Activated naive CD8-positive, alpha-beta T cell treated with anti-CD3 and anti-CD28 coated beads, Interleukin-2, amount 10 ng/mL, durations not matched to agents 7 days and 5 days (primary cell): ENCODE data around the gene RPS6KA5. TPM values are rescaled to one million over a fixed set of nuclear protein-coding genes. Genes with fewer than 3 reads are reported as not detected.
A peak's percentile ranks its signal among the peaks of the same experiment; 100 is the strongest.
"Not testable (repeated sequence)": the region's sequence is repeated elsewhere in the genome, so short reads cannot be mapped to it uniquely, and the experiment has no call there.

Experiments
- ATAC-seq: fragments of 150-1000 bp; cut with Tn5 transposase; one replicate; pipeline ENCODE4 v1.10.0; 2021; ENCODE audit warnings: low read depth, moderate library complexity
- POLR2A ChIA-PET: fragments of 350-600 bp; sonication (Branson Sonifier 250); formaldehyde crosslinking; loops from one replicate; lab custom pipeline; 2021; ENCODE audit warnings: antibody characterized with exemption; lab: Charles Lee
- DNase-seq: peaks from one replicate; pipeline ENCODE4 v3.0.0; 2021
- H3K27ac Mint-ChIP-seq: one replicate; pipeline ENCODE4 v1.8.0; 2022; ENCODE audit warnings: mild to moderate bottlenecking, mixed read lengths
- H3K27me3 Mint-ChIP-seq: one replicate; pipeline ENCODE4 v1.8.0; 2022; ENCODE audit warnings: mild to moderate bottlenecking, moderate library complexity, mixed read lengths
- H3K36me3 Mint-ChIP-seq: one replicate; pipeline ENCODE4 v1.8.0; 2021; ENCODE audit warnings: mild to moderate bottlenecking, mixed read lengths
- H3K4me1 Mint-ChIP-seq: one replicate; pipeline ENCODE4 v1.8.0; 2021; ENCODE audit warnings: mixed read lengths
- H3K4me3 Mint-ChIP-seq: one replicate; pipeline ENCODE4 v1.8.0; 2022; ENCODE audit warnings: mild to moderate bottlenecking, moderate library complexity, mixed read lengths
- H3K9me3 Mint-ChIP-seq: one replicate; pipeline ENCODE4 v1.8.0; 2021; ENCODE audit warnings: mixed read lengths
- total RNA-seq, 2 experiments: library from RNA; stranded (reverse); gene quantifications; one replicate each; pipeline ENCODE4 v1.2.3, GENCODE V29; 2021

The RPS6KA5 gene
- total RNA-seq, 2 experiments from 2014 or later, result 45.3 to 48.1 TPM

DNA sequence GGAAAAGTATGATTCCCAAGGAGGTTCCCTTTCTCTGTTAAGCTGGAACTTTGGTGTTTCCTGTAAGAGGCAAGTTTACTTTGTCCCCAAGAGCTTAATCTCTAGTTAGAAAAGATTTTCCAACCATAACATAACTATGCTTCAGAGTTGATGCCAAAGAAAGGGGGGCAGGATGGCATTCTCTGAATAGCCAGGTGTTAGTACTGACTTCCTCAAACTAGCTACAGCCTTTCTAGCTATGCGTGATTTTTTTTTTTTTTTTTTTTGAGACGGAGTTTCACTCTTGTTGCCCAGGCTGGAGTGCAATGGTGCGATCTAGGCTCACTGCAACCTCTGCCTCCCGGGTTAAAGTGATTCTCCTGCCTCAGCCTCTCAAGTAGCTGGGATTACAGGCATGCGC lies 204.3 kb downstream of the RPS6KA5 start:
- H3K36me3 Mint-ChIP-seq, ATAC-seq, POLR2A ChIA-PET, H3K27ac Mint-ChIP-seq, H3K4me1 Mint-ChIP-seq, DNase-seq, H3K27me3 Mint-ChIP-seq, H3K9me3 Mint-ChIP-seq, H3K4me3 Mint-ChIP-seq: not testable (repeated sequence)

DNA sequence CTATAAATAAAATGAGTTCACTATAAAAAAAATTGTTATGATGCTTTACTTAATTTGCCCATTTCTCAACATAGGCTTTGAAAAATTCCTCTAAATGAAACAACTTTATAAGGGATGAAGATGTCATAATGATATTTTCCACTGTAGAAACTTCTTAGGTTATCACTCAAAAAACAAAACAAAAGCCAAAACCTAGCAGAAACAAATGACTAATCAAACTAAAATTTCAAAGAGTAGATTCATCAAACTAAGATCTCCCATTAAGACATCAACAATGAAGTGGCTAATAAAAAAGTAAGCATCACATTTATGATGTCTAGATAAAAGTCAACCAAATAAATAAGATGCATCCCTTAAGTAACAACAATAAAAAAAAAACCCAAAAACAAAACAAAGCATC lies 207.3 kb downstream of the RPS6KA5 start:
- Mint-ChIP-seq H3K9me3 (no peaks in the 10 kb centered on the region), H3K4me3 (no peak overlapping the region), H3K36me3 (peaks cover 8% of the 10 kb centered on the region), H3K4me1 (no peaks in the 10 kb centered on the region), H3K27me3 (no peaks in the 10 kb centered on the region), H3K27ac (no peak overlapping the region)
- DNase-seq, result no peak
- POLR2A ChIA-PET, result no interaction called here
- no peak for ATAC-seq

DNA sequence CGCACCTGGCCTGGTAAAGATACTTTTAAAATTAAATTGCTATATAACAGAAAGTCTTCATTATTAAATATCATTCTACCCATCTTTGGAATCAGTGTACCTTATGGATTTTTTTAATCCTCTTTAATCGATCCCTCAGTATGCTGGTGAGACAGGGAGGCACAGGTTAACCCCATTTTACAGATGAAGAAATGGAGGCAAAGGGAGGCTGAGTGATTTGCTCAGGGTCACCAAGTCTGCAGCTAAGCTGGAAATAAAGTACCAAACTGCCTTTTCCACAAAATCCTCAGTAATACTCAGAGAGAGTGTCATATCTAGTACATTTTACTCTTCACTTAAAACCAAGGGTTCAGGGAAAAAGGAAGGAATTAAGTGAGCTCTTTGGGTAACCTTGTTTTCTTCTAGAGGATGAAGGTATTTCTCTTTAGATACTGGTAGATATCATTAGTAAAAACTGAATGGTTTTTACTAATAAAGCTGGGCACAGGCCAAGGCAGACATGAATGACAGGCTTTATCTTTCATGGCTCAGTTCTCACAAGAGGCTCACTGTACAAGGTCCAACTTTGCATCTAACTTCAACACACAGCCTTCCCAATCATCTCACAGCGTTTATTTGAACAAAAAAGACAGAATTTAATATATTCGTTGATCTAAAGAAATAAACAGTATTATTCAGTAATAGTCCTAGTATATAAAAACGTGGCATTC lies 209.0 kb downstream of the RPS6KA5 start:
- DNase-seq, result no peak
- Mint-ChIP-seq H3K4me3 (no peak overlapping the region), H3K27ac (no peak overlapping the region), H3K9me3 (no peaks in the 10 kb centered on the region), H3K4me1 (no peaks in the 10 kb centered on the region), H3K36me3 (peaks cover 10% of the 10 kb centered on the region), H3K27me3 (no peaks in the 10 kb centered on the region)
- no peak for ATAC-seq
- POLR2A ChIA-PET, result no interaction called here

DNA sequence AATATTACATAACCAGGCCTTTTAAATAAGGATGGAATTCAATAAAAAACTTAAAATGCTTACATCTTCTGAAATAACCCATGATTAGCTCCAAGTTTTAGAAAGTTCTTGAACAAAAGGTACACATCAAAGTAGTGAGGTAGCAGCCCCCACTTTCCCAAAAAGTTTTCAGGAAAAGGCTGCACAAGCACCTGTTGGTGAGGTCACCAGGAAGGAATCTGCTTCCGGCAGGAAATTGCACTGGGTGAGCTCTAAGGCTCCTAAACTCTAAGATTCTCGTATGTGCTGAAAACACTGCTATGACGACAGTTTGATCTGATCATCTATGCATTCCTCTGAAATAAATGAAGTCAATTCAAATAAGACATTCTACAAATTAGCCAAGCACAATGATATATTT lies 210.0 kb downstream of the RPS6KA5 start:
- H3K27me3 Mint-ChIP-seq, result no peaks in the 10 kb centered on the region
- H3K27ac Mint-ChIP-seq, result no peak overlapping the region
- no peak for ATAC-seq
- no peaks in the 10 kb centered on the region for H3K9me3 Mint-ChIP-seq
- H3K4me3 Mint-ChIP-seq, result no peak overlapping the region
- no peak for DNase-seq
- H3K36me3 Mint-ChIP-seq, result peaks cover 16% of the 10 kb centered on the region
- no peaks in the 10 kb centered on the region for H3K4me1 Mint-ChIP-seq
- POLR2A ChIA-PET, result no interaction called here

- Mint-ChIP-seq H3K27ac (no peak overlapping the region), H3K4me1 (no peaks in the 10 kb centered on the region), H3K36me3 (peaks cover 16% of the 10 kb centered on the region), H3K9me3 (no peaks in the 10 kb centered on the region), H3K27me3 (no peaks in the 10 kb centered on the region), H3K4me3 (no peak overlapping the region)
- ATAC-seq (no peak), DNase-seq (no peak)
- POLR2A ChIA-PET, result no interaction called here
These were observed 210.5 kb downstream of the RPS6KA5 start for GRCh38 chr14:90849787-90850444.

DNA sequence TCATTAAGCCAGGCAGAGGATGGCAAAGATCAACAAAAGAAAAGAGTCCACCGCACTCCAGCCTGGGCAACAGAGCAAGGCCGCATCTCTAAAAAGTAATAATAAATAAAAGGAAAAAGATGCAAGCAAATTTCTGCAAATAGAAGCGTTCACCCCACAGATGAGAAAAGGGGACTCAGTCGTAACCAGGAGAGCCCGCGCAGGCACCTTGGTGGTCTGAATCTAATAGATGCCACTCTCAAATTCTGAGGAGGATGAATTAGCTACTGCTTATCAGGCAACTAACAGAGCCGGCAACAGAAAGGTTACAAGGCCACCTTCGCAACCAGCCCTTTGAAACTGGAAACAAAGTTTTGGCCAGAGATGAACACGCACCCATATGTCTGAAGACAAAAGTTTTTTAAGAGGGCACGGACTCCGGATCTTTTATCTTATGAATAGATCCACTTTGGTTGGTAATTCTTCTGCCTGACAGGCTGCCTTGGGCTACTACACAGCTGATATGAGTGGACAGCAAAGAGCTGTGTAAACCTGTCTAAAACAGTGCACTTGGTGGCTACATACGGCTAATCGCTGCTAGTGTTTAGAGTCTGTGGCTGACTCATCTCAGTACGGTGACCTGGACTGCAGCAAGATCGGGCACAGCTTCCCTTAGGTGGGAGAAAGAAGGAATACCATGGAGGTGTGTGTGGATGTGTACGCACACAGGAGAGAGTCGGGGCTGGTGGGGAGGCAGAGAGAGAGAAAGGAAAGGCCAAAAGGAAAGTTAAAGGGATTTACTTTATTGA lies 211.3 kb downstream of the RPS6KA5 start:
- no peak overlapping the region for H3K4me3 Mint-ChIP-seq
- H3K4me1 Mint-ChIP-seq, result peaks cover under 1% of the 10 kb centered on the region
- H3K36me3 Mint-ChIP-seq, result peaks cover 16% of the 10 kb centered on the region
- H3K27ac Mint-ChIP-seq, result no peak overlapping the region
- no peak for DNase-seq
- ATAC-seq, result no peak
- H3K9me3 Mint-ChIP-seq, result no peaks in the 10 kb centered on the region
- H3K27me3 Mint-ChIP-seq, result no peaks in the 10 kb centered on the region
- POLR2A ChIA-PET, result no interaction called here

DNA sequence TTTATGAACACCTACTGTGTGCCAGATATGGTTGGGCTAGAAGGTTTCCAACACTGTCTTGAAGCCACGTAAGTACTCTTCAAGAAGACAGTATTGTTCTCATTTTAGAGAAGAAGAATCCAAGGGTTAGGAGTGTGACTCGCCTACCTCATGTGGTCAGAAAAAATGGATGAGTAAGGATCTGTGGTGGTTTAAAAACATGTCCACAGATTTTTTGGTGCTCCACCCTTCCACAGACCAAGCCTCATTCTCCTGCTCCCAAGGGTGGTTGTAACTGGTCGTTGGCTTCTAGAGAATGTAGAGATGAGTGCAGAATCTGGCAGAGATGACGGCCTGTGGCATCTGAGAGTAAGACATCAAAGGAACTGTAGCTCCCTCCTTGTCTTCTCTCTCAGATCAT lies 213.9 kb downstream of the RPS6KA5 start:
- no peak overlapping the region for H3K27ac Mint-ChIP-seq

DNA sequence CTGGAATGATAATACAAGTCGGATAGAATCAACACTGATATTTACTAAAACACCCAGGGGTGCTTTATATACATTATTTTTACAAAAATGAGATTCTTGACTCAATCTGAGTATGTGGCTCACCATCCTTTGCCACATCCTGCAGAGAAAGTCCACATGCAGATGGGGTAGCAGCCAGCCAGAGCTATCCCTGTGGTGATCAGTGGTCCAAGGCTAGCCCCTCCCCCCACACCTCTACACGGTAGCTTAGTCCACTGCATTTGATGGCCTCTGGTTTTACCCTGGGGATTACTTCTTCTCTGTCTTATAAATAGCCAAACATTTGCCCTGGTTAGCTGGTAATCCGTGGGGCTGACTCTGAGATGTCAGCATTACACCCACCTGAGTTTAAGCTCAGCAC lies 216.1 kb downstream of the RPS6KA5 start:
- no peak overlapping the region for H3K4me3 Mint-ChIP-seq
- POLR2A ChIA-PET, result interaction anchor here (0.7 kb wide), 1 partner anchor 15 kb away, joined by 3 read pairs; no protein-coding TSS in a partner anchor
- H3K27me3 Mint-ChIP-seq, result peaks cover 8% of the 10 kb centered on the region
- peaks cover 2% of the 10 kb centered on the region for H3K9me3 Mint-ChIP-seq
- H3K27ac Mint-ChIP-seq, result no peak overlapping the region
- DNase-seq (no peak), ATAC-seq (peak; percentile 34)
- peaks cover 8% of the 10 kb centered on the region for H3K4me1 Mint-ChIP-seq
- H3K36me3 Mint-ChIP-seq, result peaks cover 19% of the 10 kb centered on the region

More for the DNA sequence above, 213.9 kb downstream of the RPS6KA5 start:
- Mint-ChIP-seq H3K4me1 (peaks cover 8% of the 10 kb centered on the region), H3K9me3 (no peaks in the 10 kb centered on the region), H3K4me3 (no peak overlapping the region), H3K36me3 (peaks cover 19% of the 10 kb centered on the region), H3K27me3 (no peaks in the 10 kb centered on the region)
- POLR2A ChIA-PET, result no interaction called here
- no peak for ATAC-seq
- no peak for DNase-seq

DNA sequence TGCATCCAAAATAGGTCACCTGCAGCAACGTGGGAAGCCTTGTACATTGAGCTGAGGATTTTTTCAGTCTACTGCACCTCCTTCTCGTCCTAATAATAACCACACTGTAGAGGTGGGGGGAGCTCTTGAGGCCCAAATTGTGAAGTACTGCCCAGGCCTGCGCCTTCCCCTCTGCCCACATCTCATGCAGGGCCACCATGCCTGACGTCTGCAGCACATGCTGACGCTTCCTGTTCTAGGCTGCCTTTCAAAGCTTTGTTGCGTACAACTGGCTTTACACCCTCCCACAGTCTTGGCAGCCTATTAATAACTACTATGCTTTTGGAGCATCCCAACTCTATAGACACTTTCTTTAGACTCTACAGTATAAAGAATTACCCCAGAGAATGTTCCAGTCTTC lies 217.7 kb downstream of the RPS6KA5 start:
- POLR2A ChIA-PET, result no interaction called here

DNA sequence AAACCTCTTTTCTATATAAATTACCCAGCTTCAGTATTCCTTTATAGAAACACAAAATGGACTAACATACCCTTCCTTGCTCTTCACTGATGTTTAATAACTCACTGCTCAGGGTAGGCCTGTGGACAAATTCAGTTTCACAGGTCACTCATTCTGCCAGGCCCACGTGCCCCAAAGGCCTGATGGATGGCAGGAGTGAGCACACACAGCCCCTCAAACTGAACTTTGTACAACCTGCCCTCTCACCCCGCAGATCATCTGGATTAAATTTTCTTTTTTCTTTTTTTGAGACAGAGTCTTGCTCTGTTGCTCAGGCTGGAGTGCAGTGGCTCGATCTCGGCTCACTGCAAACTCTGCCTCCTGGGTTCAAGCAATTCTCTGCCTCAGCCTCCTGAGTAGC lies 219.8 kb downstream of the RPS6KA5 start:
- H3K27ac Mint-ChIP-seq, ATAC-seq, POLR2A ChIA-PET, H3K4me3 Mint-ChIP-seq, H3K36me3 Mint-ChIP-seq, H3K9me3 Mint-ChIP-seq, DNase-seq: not testable (repeated sequence)
- Mint-ChIP-seq H3K4me1 (peaks cover 26% of the 10 kb centered on the region), H3K27me3 (peaks cover 28% of the 10 kb centered on the region)

More for the DNA sequence above, 217.7 kb downstream of the RPS6KA5 start:
- H3K36me3 Mint-ChIP-seq, result peaks cover 19% of the 10 kb centered on the region
- no peak overlapping the region for H3K4me3 Mint-ChIP-seq
- ATAC-seq (no peak), DNase-seq (no peak)
- no peak overlapping the region for H3K27ac Mint-ChIP-seq
- H3K27me3 Mint-ChIP-seq, result peaks cover 15% of the 10 kb centered on the region
- peaks cover 12% of the 10 kb centered on the region for H3K4me1 Mint-ChIP-seq
- peaks cover 2% of the 10 kb centered on the region for H3K9me3 Mint-ChIP-seq

DNA sequence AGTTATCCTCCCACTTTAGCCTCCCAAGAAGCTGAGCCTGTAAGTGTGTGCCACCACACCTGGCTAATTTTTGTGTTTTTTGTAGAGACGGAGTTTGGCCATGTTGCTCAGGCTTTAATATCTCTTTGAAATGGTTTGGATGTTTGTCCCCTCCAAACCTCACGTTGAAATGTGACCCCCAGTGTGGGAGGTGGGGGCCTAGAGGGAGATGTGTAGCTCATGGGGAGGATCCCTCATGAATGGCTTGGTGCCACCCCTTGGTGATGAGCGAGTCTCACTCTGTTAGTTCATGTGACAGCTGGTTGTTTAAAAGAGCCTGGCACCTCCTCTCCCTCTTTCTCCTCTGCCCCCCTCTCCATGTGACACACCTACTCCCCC lies 220.6 kb downstream of the RPS6KA5 start:
- no peak for ATAC-seq
- Mint-ChIP-seq H3K27ac (no peak overlapping the region), H3K36me3 (peaks cover 5% of the 10 kb centered on the region), H3K4me3 (no peak overlapping the region), H3K27me3 (peaks cover 31% of the 10 kb centered on the region), H3K9me3 (peaks cover 2% of the 10 kb centered on the region), H3K4me1 (peaks cover 31% of the 10 kb centered on the region)
- POLR2A ChIA-PET, result no interaction called here
- no peak for DNase-seq

- Mint-ChIP-seq H3K4me3 (no peak overlapping the region), H3K36me3 (peaks cover 5% of the 10 kb centered on the region), H3K4me1 (peaks cover 31% of the 10 kb centered on the region), H3K9me3 (peaks cover 2% of the 10 kb centered on the region), H3K27ac (no peak overlapping the region), H3K27me3 (peaks cover 31% of the 10 kb centered on the region)
- POLR2A ChIA-PET, result no interaction called here
- ATAC-seq, result no peak
- no peak for DNase-seq
These were observed 221.2 kb downstream of the RPS6KA5 start for GRCh38 chr14:90839024-90839888.

DNA sequence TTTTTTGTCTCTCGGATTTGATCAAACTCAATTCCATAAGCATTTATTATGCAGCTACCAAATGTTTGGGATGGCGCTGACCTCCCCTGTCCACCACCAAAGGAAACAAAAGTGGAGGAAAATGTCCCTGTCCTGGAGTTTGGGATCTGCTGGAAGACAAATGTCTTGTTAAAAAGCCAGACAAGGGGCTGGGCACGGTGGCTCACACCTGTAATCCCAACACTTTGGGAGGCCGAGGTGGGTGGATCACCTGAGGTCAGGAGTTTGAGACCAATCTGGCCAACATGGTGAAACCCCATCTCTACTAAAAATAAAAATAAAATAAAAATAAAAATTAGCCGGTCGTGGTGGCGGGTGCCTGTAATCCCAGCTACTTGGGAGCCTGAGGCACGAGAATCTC lies 221.9 kb downstream of the RPS6KA5 start:
- Mint-ChIP-seq H3K4me1 (peaks cover 28% of the 10 kb centered on the region), H3K27me3 (peaks cover 32% of the 10 kb centered on the region)
- H3K27ac Mint-ChIP-seq, H3K4me3 Mint-ChIP-seq, DNase-seq, POLR2A ChIA-PET, H3K9me3 Mint-ChIP-seq, H3K36me3 Mint-ChIP-seq, ATAC-seq: not testable (repeated sequence)
